Type B pancreatic cell (in vitro differentiated cells): Measurements from ENCODE around the gene WDR93. TPM values are rescaled to one million over a fixed set of nuclear protein-coding genes. Genes with fewer than 3 reads are reported as not detected.

ENCODE experiments used
- DNase-seq: peaks from one replicate; pipeline ENCODE4 v3.0.0; 2021; ENCODE audit warnings: mixed read lengths; ENCODE audit not compliant: unreplicated experiment; ENCODE audit errors: extremely low spot score
- H3K27ac Mint-ChIP-seq: 2 replicates; pipeline ENCODE4 v1.8.0; 2021; ENCODE audit warnings: mild to moderate bottlenecking, mixed read lengths
- H3K27me3 Mint-ChIP-seq: 2 replicates; pipeline ENCODE4 v1.8.0; 2021; ENCODE audit warnings: mixed read lengths
- H3K36me3 Mint-ChIP-seq: 2 replicates; pipeline ENCODE4 v1.8.0; 2021; ENCODE audit warnings: mixed read lengths
- H3K4me1 Mint-ChIP-seq: one replicate; pipeline ENCODE4 v1.8.0; 2021; ENCODE audit warnings: mixed read lengths; ENCODE audit not compliant: unreplicated experiment
- H3K4me3 Mint-ChIP-seq: 2 replicates; pipeline ENCODE4 v1.8.0; 2021; ENCODE audit warnings: mild to moderate bottlenecking, mixed read lengths
- H3K9me3 Mint-ChIP-seq: 2 replicates; pipeline ENCODE4 v1.8.0; 2021; ENCODE audit warnings: mixed read lengths
- CTCF ChIP-seq: fragments of 200-600 bp; sonication (generic); conservative IDR thresholded peaks from 2 replicates; pipeline ENCODE4 v1.5.0; 2021; ENCODE audit warnings: antibody characterized with exemption, mild to moderate bottlenecking
- total RNA-seq: library from RNA; stranded (reverse); gene quantifications from 2 replicates; pipeline ENCODE4 v1.2.1, GENCODE V29; 2021; ENCODE audit warnings: low replicate concordance

WDR93 gene
- total RNA-seq, 1 donor from 2014 or later, result 1.5 TPM

GRCh38 chr15:89745131-89745530 lies 54.5 kb downstream of the WDR93 start:
- H3K27me3 Mint-ChIP-seq, result peaks cover 12% of the 10 kb centered on the region
- H3K27ac Mint-ChIP-seq, result no peak overlapping the region
- H3K4me3 Mint-ChIP-seq, result no peak overlapping the region
- TF ChIP-seq CTCF, result no peak
- no peaks in the 10 kb centered on the region for H3K36me3 Mint-ChIP-seq
- no peak for DNase-seq
- no peaks in the 10 kb centered on the region for H3K9me3 Mint-ChIP-seq
- no peaks in the 10 kb centered on the region for H3K4me1 Mint-ChIP-seq

GRCh38 chr15:89745768-89746167 lies 55.2 kb downstream of the WDR93 start:
- Mint-ChIP-seq H3K9me3 (no peaks in the 10 kb centered on the region), H3K4me1 (no peaks in the 10 kb centered on the region), H3K27ac (no peak overlapping the region), H3K4me3 (no peak overlapping the region), H3K27me3 (peaks cover 12% of the 10 kb centered on the region), H3K36me3 (no peaks in the 10 kb centered on the region)
- TF ChIP-seq CTCF, result no peak
- no peak for DNase-seq

GRCh38 chr15:89746386-89746780 lies 55.8 kb downstream of the WDR93 start:
- no peak for TF ChIP-seq CTCF
- peaks cover 12% of the 10 kb centered on the region for H3K27me3 Mint-ChIP-seq
- H3K4me3 Mint-ChIP-seq, result no peak overlapping the region
- DNase-seq, result no peak
- H3K27ac Mint-ChIP-seq, result no peak overlapping the region
- no peaks in the 10 kb centered on the region for H3K36me3 Mint-ChIP-seq
- H3K9me3 Mint-ChIP-seq, result no peaks in the 10 kb centered on the region
- H3K4me1 Mint-ChIP-seq, result no peaks in the 10 kb centered on the region

- Mint-ChIP-seq H3K27ac (no peak overlapping the region), H3K9me3 (no peaks in the 10 kb centered on the region), H3K36me3 (no peaks in the 10 kb centered on the region), H3K27me3 (peaks cover 12% of the 10 kb centered on the region), H3K4me1 (peaks cover 4% of the 10 kb centered on the region), H3K4me3 (peak overlapping the region; percentile 8)
- DNase-seq, result no peak
- TF ChIP-seq CTCF, result no peak
Observed at GRCh38 chr15:89747708-89748682, 57.4 kb downstream of the WDR93 start.

GRCh38 chr15:89749054-89749453 lies 58.4 kb downstream of the WDR93 start:
- Mint-ChIP-seq H3K36me3 (no peaks in the 10 kb centered on the region), H3K27ac (no peak overlapping the region), H3K9me3 (no peaks in the 10 kb centered on the region), H3K27me3 (peaks cover 10% of the 10 kb centered on the region), H3K4me1 (peaks cover 4% of the 10 kb centered on the region), H3K4me3 (peak overlapping the region; percentile 79)
- no peak for DNase-seq
- TF ChIP-seq CTCF, result no peak
